ENCODE data around the gene MAPK12.

The MAPK12 gene

DNA sequence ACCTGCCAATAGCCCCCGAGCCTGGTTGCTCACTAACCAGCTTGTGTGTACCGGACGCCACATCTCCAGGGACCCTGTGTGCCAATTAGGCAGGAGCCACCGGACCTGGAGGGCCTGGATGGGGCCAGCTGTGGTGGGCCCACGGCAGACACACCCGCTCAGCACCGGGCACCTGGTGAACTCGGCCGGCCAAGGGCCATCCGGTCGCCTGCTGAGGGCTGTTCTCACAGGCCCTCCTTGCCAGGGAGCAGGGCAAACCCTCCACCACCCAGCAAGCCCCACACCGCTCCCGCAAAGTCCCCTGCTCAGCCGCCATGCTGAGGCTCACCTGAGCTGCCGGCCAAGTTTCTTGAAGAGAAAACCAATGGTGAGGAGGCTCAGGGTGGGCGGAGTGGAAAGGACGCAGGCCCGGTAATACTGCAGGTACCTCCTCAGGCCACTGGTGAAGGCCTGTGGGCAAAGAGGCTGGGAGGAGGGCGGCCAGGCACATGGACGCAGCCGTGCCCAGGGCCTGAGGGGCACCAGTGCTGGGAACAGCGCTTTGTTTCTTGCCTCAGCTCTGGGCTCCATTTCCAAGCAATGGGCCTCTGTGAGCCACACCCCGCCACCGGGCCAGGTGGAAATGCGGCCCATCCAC lies 33.8 kb downstream of the MAPK12 start:
- H3K4me3 ChIP-seq (replicated peaks; ENCODE audit: low read depth, low read length): no peak overlapping the region
- no peak for TF ChIP-seq CTCF (IDR thresholded peaks at IDR 0.05; ENCODE audit: low read length, missing control alignments)
- no peak for DNase-seq (ENCODE audit: low read depth)

DNA sequence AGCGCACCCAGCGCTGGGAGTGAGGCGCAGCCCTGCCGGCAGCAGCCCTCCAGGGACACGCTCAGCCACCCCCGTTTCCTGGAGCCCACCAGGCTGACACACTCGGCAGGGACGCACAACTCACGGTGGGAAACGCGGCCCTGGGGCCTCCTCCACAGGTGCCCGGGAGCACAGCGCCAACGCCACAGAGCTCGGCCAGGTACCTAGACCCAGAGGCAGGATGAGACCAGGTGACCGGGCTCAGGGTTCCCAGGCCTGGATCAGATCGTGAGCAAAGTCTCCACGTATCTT lies 34.7 kb downstream of the MAPK12 start:
- no peak overlapping the region for H3K4me3 ChIP-seq (replicated peaks; ENCODE audit: low read depth, low read length)
- DNase-seq (ENCODE audit: low read depth): no peak
- no peak for TF ChIP-seq CTCF (IDR thresholded peaks at IDR 0.05; ENCODE audit: low read length, missing control alignments)

DNA sequence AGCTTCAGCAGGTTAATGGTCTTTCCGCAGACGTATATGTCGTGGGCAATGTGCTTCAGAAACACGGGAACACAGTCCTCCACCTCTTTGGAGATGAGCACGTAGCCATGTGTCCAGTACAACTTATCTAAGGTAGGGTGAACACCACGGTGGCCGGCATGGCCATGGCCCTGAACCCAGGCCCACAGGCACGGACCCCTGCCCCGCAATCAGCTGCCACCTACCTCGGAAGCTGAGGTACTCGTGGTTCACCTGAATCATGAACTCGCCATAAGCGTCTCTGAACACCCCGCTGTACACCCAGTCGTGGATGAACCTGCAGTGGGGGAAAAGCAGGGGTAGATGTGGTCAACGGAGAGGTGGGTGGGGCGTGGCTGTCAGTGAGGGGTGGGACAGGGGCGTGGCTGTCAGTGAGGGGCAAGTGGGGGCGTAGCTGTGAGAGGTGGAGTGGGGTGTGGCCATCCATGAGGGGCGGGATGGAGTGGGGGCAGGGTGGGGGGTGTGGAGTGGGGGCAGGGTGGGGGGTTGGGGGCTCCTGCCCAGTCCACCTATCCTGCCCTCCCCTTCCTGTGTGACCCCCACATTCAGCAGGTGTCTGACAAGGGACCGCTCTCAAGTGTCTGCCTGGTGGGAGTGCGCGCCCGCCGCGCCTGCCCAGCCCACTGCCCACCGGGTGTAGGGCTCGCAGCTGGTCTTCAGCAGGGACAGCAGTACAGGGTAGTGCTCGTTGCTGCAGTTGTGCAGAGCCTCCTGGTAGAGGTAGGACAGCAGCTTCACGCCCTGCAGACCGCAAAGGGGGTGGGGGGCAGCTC lies 35.2 kb downstream of the MAPK12 start:
- no peak overlapping the region for H3K4me3 ChIP-seq (replicated peaks; ENCODE audit: low read depth, low read length)
- DNase-seq (ENCODE audit: low read depth): no peak
- TF ChIP-seq CTCF (IDR thresholded peaks at IDR 0.05; ENCODE audit: low read length, missing control alignments): no peak

GRCh38 chr22:50225200-50225969 lies 36.1 kb downstream of the MAPK12 start:
- TF ChIP-seq CTCF (IDR thresholded peaks at IDR 0.05; ENCODE audit: low read length, missing control alignments): no peak
- no peak for DNase-seq (ENCODE audit: low read depth)

GRCh38 chr22:50224071-50224470 lies 37.4 kb downstream of the MAPK12 start:
- DNase-seq (ENCODE audit: low read depth): no peak
- no peak for TF ChIP-seq CTCF (IDR thresholded peaks at IDR 0.05; ENCODE audit: low read length, missing control alignments)
- H3K4me3 ChIP-seq (replicated peaks; ENCODE audit: low read depth, low read length): no peak overlapping the region

More at GRCh38 chr22:50225200-50225969, 36.1 kb downstream of the MAPK12 start:
- H3K4me3 ChIP-seq (replicated peaks; ENCODE audit: low read depth, low read length): no peak overlapping the region

DNA sequence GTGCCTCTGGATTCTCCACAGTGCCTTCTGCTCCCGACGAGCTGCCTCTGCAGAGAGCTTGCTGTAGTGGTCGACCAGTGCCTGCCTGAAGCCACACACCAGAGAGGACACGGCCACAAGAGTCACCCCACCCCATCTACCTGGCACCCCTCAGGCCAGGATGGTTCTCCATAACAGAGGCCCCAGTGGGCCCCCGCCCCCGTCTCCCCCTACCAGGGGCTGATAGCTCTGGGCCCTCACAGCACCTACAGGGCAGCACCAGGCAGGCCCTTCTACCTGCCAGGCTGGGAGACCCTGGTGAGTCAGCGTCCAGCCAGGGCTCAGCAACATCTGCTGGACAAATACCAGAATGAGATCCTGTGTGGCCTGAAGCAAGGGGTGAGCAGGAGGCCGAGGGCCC lies 39.0 kb downstream of the MAPK12 start:
- no peak for TF ChIP-seq CTCF (IDR thresholded peaks at IDR 0.05; ENCODE audit: low read length, missing control alignments)
- H3K4me3 ChIP-seq (replicated peaks; ENCODE audit: low read depth, low read length): no peak overlapping the region
- DNase-seq (ENCODE audit: low read depth): no peak
